Measurements from ENCODE around the gene FGFBP2.

DNA sequence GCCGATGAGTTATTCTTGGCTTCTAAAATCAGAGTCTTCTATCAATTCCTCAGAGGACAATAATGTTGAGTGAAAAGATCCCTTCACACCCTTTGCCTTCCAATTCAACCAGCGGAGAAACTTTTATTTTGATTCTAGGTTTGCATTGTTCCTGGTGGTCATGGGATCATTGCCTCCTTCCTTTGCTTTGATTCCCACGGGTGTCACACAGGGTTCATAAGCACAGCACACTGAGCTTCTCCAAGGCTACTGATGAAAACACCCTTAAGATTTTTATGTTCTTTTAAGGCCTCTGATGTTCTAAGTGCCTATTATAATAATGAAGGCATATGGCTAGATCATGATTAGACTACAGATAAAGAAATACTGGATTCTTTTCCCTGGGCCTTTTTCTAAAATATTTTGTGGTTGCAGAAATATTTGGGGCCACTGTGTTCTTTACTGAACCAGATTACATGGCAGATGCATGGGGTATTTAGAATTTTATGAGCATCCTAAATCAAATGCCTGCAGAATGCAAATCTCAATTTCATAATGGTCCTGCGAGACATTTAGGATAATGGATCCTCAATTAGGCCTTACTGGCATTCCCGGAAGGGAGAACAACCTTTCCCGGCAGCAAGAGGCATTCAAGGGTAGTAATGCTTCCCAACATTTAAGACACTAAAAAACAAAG lies 43.9 kb upstream of the FGFBP2 start:
- TF ChIP-seq, protein P1, sequence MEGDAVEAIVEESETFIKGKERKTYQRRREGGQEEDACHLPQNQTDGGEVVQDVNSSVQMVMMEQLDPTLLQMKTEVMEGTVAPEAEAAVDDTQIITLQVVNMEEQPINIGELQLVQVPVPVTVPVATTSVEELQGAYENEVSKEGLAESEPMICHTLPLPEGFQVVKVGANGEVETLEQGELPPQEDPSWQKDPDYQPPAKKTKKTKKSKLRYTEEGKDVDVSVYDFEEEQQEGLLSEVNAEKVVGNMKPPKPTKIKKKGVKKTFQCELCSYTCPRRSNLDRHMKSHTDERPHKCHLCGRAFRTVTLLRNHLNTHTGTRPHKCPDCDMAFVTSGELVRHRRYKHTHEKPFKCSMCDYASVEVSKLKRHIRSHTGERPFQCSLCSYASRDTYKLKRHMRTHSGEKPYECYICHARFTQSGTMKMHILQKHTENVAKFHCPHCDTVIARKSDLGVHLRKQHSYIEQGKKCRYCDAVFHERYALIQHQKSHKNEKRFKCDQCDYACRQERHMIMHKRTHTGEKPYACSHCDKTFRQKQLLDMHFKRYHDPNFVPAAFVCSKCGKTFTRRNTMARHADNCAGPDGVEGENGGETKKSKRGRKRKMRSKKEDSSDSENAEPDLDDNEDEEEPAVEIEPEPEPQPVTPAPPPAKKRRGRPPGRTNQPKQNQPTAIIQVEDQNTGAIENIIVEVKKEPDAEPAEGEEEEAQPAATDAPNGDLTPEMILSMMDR (IDR thresholded peaks at IDR 0.05) = no peak
- TF ChIP-seq POLR2A (IDR thresholded peaks at IDR 0.05) (no peak), POLR2AphosphoS5 (IDR thresholded peaks at IDR 0.05) (no peak)
